ENCODE data around the gene GRIN2B. TPM values are rescaled to one million over a fixed set of nuclear protein-coding genes. Genes with fewer than 3 reads are reported as not detected.

The GRIN2B gene
- total RNA-seq, 2 experiments from 2014 or later: not detected

DNA sequence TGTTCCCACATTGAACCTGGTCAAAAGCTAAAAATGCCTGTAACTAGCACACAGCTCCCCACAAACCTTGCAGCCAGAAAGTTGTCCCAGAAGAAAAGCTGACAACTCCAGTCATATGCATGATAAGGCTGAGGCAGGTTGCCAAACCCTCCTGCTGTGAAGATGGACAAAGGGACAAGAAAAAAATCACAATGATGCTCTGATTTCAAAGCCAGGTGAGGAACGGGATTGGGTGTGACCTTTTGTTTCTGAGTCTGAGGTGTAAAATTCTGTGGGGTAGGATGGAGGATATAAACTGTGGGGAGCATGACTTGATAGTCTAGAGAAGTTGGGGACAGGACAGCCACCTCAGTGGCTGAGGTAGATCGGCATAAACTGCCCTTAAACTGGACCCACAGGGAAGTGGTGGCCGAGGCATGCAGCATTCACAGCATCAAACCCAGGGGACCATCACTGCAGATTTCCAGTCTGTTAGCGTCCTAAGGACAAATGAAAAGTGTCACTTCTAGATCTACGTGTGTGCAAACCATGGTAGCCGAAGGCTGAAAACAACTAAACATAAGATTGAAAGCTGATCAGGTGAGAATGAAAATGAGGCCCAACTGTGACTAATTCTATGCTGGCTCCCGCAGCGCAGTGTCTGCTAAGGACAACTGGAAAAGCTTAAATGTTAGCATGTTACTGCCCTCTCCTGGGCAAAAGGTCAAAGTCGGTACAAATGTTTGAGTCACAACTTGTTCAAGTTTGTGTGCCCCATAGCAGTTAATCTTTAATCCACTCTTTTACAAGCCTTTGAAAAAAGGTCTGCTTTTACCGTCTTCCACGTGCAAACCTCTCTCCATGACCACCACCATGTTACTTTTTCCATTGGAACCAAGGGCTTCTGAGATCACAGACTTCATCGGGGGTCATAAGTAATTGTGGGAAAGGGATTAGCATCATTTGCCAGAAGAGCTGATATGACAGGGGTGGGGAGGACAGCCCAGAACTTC is 39.8 kb downstream of the GRIN2B start:
- Mint-ChIP-seq H3K4me3 (no peak overlapping the region), H3K27me3 (peaks cover 26% of the 10 kb centered on the region), H3K27ac (no peak overlapping the region), H3K36me3 (no peaks in the 10 kb centered on the region), H3K4me1 (peaks cover 2% of the 10 kb centered on the region), H3K9me3 (peaks cover 7% of the 10 kb centered on the region)
- DNase-seq: no peak

- Mint-ChIP-seq H3K36me3 (no peaks in the 10 kb centered on the region), H3K27ac (no peak overlapping the region), H3K4me1 (peaks cover 2% of the 10 kb centered on the region)
These were observed 41.0 kb downstream of the GRIN2B start for GRCh38 chr12:13940335-13940865.

DNA sequence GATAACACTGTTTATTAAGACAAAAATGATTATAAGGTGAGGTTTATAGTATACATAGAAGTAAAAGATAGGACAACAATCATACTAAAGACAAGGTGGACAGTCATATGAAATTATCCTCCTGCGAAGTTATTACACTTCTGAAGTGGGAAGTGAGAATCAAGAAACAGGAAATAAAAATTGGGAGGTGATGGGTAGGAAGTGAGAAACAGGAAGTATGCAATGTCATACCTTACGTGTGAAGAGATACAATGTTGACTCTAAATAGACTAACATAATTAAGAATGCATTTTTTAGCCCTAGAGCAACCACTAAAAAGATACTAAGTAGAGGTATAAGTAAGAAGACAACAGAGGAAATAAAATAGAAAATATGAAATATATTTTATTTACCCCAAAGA is 43.7 kb downstream of the GRIN2B start:
- Mint-ChIP-seq H3K4me1 (peaks cover 2% of the 10 kb centered on the region), H3K4me3 (no peak overlapping the region), H3K27me3 (peaks cover 17% of the 10 kb centered on the region), H3K9me3 (peaks cover 7% of the 10 kb centered on the region), H3K27ac (no peak overlapping the region), H3K36me3 (no peaks in the 10 kb centered on the region)
- DNase-seq: no peak

More at GRCh38 chr12:13940335-13940865, 41.0 kb downstream of the GRIN2B start:
- Mint-ChIP-seq H3K27me3 (peaks cover 26% of the 10 kb centered on the region), H3K4me3 (no peak overlapping the region), H3K9me3 (peaks cover 7% of the 10 kb centered on the region)
- no peak for DNase-seq

DNA sequence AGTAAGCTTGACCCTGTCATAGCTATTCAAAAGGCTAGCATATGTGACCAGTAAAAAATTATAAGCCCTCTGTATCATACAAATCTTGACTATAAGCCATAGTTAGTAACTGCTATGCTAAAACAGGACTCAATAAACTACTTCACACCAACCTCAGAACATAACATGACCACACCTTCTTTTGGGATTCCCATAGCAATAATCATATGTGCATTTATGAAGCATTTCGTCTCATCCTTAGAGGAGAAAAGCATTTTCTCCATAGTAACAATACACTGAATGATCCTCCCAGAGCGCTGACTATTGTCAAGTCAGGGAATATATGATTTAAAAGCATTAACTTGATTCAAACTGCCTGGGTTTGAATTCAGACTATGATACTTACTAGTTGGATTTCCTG is 46.2 kb downstream of the GRIN2B start:
- Mint-ChIP-seq H3K36me3 (no peaks in the 10 kb centered on the region), H3K4me3 (no peak overlapping the region), H3K27ac (no peak overlapping the region), H3K9me3 (peaks cover 7% of the 10 kb centered on the region), H3K27me3 (peaks cover 2% of the 10 kb centered on the region), H3K4me1 (no peaks in the 10 kb centered on the region)
- no peak for DNase-seq

Data from activated naive CD8-positive, alpha-beta T cell treated with anti-CD3 and anti-CD28 coated beads for 36 hours (primary cell).